DND-41 (cell line): ENCODE data around the gene TTR.

Source experiments
- ATAC-seq: fragments of 200-7000 bp; cut with Tn5 transposase; 3 replicates; pipeline ENCODE4 v1.9.1; 2021; ENCODE audit warnings: low read depth; ENCODE audit not compliant: insufficient read depth
- DNase-seq: peaks from one replicate; pipeline ENCODE4 v3.0.0-alpha.2; 2020
- H2AFZ ChIP-seq: 2 replicates; pipeline ENCODE4 v1.6.0; 2012; ENCODE audit warnings: low read depth, low read length
- H3K27ac ChIP-seq: 2 replicates; pipeline ENCODE4 v1.5.1; 2012; ENCODE audit warnings: low read length, inconsistent platforms
- H3K27me3 ChIP-seq: fragments of 200-600 bp; sonication (generic); 2 replicates; pipeline ENCODE4 v1.6.0; 2012; ENCODE audit warnings: low read length, mild to moderate bottlenecking, inconsistent platforms; ENCODE audit not compliant: insufficient read depth, poor library complexity
- H3K36me3 ChIP-seq: 2 replicates; pipeline ENCODE4 v1.5.1; 2012; ENCODE audit warnings: low read length, inconsistent platforms; ENCODE audit not compliant: insufficient read depth
- H3K4me1 ChIP-seq: 2 replicates; pipeline ENCODE4 v1.5.1; 2012; ENCODE audit warnings: mild to moderate bottlenecking, low read length; ENCODE audit not compliant: insufficient read depth
- H3K4me2 ChIP-seq: 2 replicates; pipeline ENCODE4 v1.6.0; 2012; ENCODE audit warnings: mild to moderate bottlenecking, moderate library complexity, low read length, inconsistent platforms; ENCODE audit not compliant: insufficient read depth
- H3K4me3 ChIP-seq, 2 experiments: fragments of 200-600 bp in 1 of 2; shearing (Covaris generic) in 1 of 2; 2 replicates each; pipeline ENCODE4 v1.5.1; 2012 to 2016; ENCODE audit warnings: inconsistent platforms in 2 of 2, low read length in 2 of 2, mild to moderate bottlenecking in 2 of 2, low read depth in 1 of 2, moderate library complexity in 1 of 2
- H3K79me2 ChIP-seq: 2 replicates; pipeline ENCODE4 v1.6.0; 2012; ENCODE audit warnings: low read length, inconsistent platforms; ENCODE audit not compliant: insufficient read depth
- H3K9ac ChIP-seq: 2 replicates; pipeline ENCODE4 v1.6.0; 2012; ENCODE audit warnings: low read depth, mild to moderate bottlenecking, inconsistent platforms, low read length, moderate library complexity
- H3K9me3 ChIP-seq: 2 replicates; pipeline ENCODE4 v1.5.1; 2012; ENCODE audit warnings: low read length, moderate library complexity, mild to moderate bottlenecking, inconsistent platforms; ENCODE audit not compliant: insufficient read depth, severe bottlenecking
- H4K20me1 ChIP-seq: 2 replicates; pipeline ENCODE4 v1.6.0; 2012; ENCODE audit warnings: low read length; ENCODE audit not compliant: insufficient read depth
- CTCF ChIP-seq: IDR thresholded peaks from 2 replicates; pipeline ENCODE4 v1.5.1; 2012; ENCODE audit warnings: borderline replicate concordance, low read length, moderate library complexity, mild to moderate bottlenecking; ENCODE audit not compliant: poor library complexity, severe bottlenecking; ENCODE audit errors: extremely low read depth
- EZH2 ChIP-seq: IDR thresholded peaks from 3 replicates; pipeline ENCODE4 v1.6.1; 2012; ENCODE audit warnings: borderline replicate concordance, low read depth, mild to moderate bottlenecking, moderate library complexity, low read length, inconsistent platforms; ENCODE audit not compliant: severe bottlenecking

Gene TTR

GRCh38 chr18:31573051-31573450 is 18.6 kb upstream of the TTR start:
- no peak for ATAC-seq
- H3K9ac ChIP-seq: no peak overlapping the region

GRCh38 chr18:31574359-31574758 is 17.3 kb upstream of the TTR start:
- no peaks in the 10 kb centered on the region for H3K9me3 ChIP-seq
- DNase-seq: no peak
- H3K9ac ChIP-seq: no peak overlapping the region
- peaks cover 7% of the 10 kb centered on the region for H3K27me3 ChIP-seq
- no peak for ATAC-seq
- H4K20me1 ChIP-seq: no peaks in the 10 kb centered on the region
- no peaks in the 10 kb centered on the region for H3K79me2 ChIP-seq
- H3K4me2 ChIP-seq: no peak overlapping the region
- H2AFZ ChIP-seq: no peak overlapping the region
- H3K4me3 ChIP-seq: no peak overlapping the region
- H3K36me3 ChIP-seq: no peaks in the 10 kb centered on the region
- H3K27ac ChIP-seq: no peak overlapping the region
- H3K4me1 ChIP-seq: no peaks in the 10 kb centered on the region
- no peak for TF ChIP-seq CTCF
- TF ChIP-seq EZH2: no peak

More at GRCh38 chr18:31573051-31573450, 18.6 kb upstream of the TTR start:
- no peak overlapping the region for H3K4me3 ChIP-seq
- no peaks in the 10 kb centered on the region for H3K79me2 ChIP-seq
- no peak overlapping the region for H2AFZ ChIP-seq
- H4K20me1 ChIP-seq: no peaks in the 10 kb centered on the region
- no peaks in the 10 kb centered on the region for H3K4me1 ChIP-seq
- no peak overlapping the region for H3K27ac ChIP-seq
- no peaks in the 10 kb centered on the region for H3K9me3 ChIP-seq
- no peaks in the 10 kb centered on the region for H3K36me3 ChIP-seq
- H3K4me2 ChIP-seq: no peak overlapping the region
- DNase-seq: no peak
- no peak for TF ChIP-seq EZH2
- no peak for TF ChIP-seq CTCF
- peaks cover 7% of the 10 kb centered on the region for H3K27me3 ChIP-seq

- H3K4me3 ChIP-seq: no peak overlapping the region
- no peak for DNase-seq
- H3K9ac ChIP-seq: no peak overlapping the region
- no peaks in the 10 kb centered on the region for H3K36me3 ChIP-seq
- H3K9me3 ChIP-seq: no peaks in the 10 kb centered on the region
- TF ChIP-seq CTCF (no peak), EZH2 (no peak)
- H3K4me2 ChIP-seq: no peak overlapping the region
- ATAC-seq: no peak
- no peak overlapping the region for H3K27ac ChIP-seq
- H3K27me3 ChIP-seq: peaks cover 7% of the 10 kb centered on the region
- no peaks in the 10 kb centered on the region for H4K20me1 ChIP-seq
- no peaks in the 10 kb centered on the region for H3K4me1 ChIP-seq
- H2AFZ ChIP-seq: no peak overlapping the region
- no peaks in the 10 kb centered on the region for H3K79me2 ChIP-seq
These were observed 16.0 kb upstream of the TTR start for GRCh38 chr18:31575515-31576257.

GRCh38 chr18:31576670-31577069 is 15.0 kb upstream of the TTR start:
- no peak for DNase-seq
- Histone ChIP-seq H4K20me1 (no peaks in the 10 kb centered on the region), H3K4me1 (no peaks in the 10 kb centered on the region), H3K27ac (no peak overlapping the region), H3K9me3 (no peaks in the 10 kb centered on the region), H3K4me2 (no peak overlapping the region), H3K4me3 (no peak overlapping the region), H2AFZ (no peak overlapping the region), H3K9ac (no peak overlapping the region), H3K79me2 (no peaks in the 10 kb centered on the region), H3K27me3 (peaks cover 7% of the 10 kb centered on the region), H3K36me3 (no peaks in the 10 kb centered on the region)
- TF ChIP-seq CTCF (no peak), EZH2 (no peak)
- ATAC-seq: no peak
